IMR-90 (cell line): Measurements from ENCODE around the gene IL6ST.

Experiments used
- BHLHE40 ChIP-seq: fragments of 150-350 bp; IDR thresholded peaks from 2 replicates; pipeline ENCODE4 v1.6.1; 2016; ENCODE audit warnings: mild to moderate bottlenecking, low read depth, low read length
- CEBPB ChIP-seq: IDR thresholded peaks from 2 replicates; pipeline ENCODE4 v1.6.1; 2012; ENCODE audit warnings: low read depth, low read length, improper control_type of control experiment
- FOS ChIP-seq: fragments of 150-350 bp; IDR thresholded peaks from 2 replicates; pipeline ENCODE4 v1.6.1; 2016; ENCODE audit warnings: low read depth, low read length
- MAZ ChIP-seq: IDR thresholded peaks from 2 replicates; pipeline ENCODE4 v1.6.1; 2012; ENCODE audit warnings: low read depth, mild to moderate bottlenecking, low read length, improper control_type of control experiment, moderate library complexity, borderline replicate concordance
- POLR2A ChIP-seq: IDR thresholded peaks from 2 replicates; pipeline ENCODE4 v1.6.1; 2012; ENCODE audit warnings: mild to moderate bottlenecking, low read depth, low read length
- RAD21 ChIP-seq: IDR thresholded peaks from 2 replicates; pipeline ENCODE4 v1.6.1; 2012; ENCODE audit warnings: low read length, improper control_type of control experiment
- SMC3 ChIP-seq: fragments of 150-350 bp; IDR thresholded peaks from 2 replicates; pipeline ENCODE4 v1.6.1; 2016; ENCODE audit warnings: low read depth, mild to moderate bottlenecking, antibody characterized with exemption, low read length, moderate library complexity
- TF ChIP-seq, protein P1 (sequence below): conservative IDR thresholded peaks from 2 replicates; pipeline ENCODE4 v1.5.1; 2012; ENCODE audit warnings: mild to moderate bottlenecking, low read depth, low read length, improper control_type of control experiment
- TF ChIP-seq, protein P2 (sequence below): fragments of 150-350 bp; IDR thresholded peaks from 2 replicates; pipeline ENCODE4 v1.6.1; 2016; ENCODE audit warnings: low read depth, mild to moderate bottlenecking, low read length, moderate library complexity, borderline replicate concordance
- TF ChIP-seq, protein P3 (sequence below): fragments of 150-350 bp; IDR thresholded peaks from 2 replicates; pipeline ENCODE4 v1.6.1; 2017; ENCODE audit warnings: mild to moderate bottlenecking, antibody characterized with exemption, low read length, low read depth

DNA sequence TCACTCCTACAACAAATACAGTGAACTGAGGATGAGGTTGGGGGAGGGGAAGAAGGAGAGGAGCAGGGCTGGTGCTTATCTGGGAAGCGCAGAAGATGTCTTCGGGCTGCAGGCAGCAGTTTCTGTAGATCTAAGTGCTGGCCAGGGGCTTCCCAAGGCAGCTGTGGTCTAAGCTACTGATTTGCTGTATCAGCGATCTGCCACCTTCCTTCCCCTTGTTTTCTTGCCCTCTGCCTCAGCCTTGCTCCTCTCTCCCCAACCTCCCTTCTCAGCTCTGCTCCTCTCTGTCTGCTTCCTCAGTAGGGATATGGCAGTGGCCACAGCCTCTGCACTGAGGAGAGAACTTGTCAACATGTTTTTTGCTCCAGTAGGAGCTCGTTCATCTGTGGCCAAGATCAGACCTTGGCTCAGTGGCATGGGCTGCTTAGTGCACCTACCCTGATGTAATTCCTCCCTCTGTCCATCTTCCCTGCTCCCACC lies 42.8 kb upstream of the IL6ST start:
- TF ChIP-seq POLR2A (no peak), CEBPB (no peak), FOS (no peak), RAD21 (no peak), BHLHE40 (no peak), SMC3 (no peak), MAZ (no peak)
- TF ChIP-seq, protein P1, sequence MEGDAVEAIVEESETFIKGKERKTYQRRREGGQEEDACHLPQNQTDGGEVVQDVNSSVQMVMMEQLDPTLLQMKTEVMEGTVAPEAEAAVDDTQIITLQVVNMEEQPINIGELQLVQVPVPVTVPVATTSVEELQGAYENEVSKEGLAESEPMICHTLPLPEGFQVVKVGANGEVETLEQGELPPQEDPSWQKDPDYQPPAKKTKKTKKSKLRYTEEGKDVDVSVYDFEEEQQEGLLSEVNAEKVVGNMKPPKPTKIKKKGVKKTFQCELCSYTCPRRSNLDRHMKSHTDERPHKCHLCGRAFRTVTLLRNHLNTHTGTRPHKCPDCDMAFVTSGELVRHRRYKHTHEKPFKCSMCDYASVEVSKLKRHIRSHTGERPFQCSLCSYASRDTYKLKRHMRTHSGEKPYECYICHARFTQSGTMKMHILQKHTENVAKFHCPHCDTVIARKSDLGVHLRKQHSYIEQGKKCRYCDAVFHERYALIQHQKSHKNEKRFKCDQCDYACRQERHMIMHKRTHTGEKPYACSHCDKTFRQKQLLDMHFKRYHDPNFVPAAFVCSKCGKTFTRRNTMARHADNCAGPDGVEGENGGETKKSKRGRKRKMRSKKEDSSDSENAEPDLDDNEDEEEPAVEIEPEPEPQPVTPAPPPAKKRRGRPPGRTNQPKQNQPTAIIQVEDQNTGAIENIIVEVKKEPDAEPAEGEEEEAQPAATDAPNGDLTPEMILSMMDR, result no peak
- TF ChIP-seq, protein P2, sequence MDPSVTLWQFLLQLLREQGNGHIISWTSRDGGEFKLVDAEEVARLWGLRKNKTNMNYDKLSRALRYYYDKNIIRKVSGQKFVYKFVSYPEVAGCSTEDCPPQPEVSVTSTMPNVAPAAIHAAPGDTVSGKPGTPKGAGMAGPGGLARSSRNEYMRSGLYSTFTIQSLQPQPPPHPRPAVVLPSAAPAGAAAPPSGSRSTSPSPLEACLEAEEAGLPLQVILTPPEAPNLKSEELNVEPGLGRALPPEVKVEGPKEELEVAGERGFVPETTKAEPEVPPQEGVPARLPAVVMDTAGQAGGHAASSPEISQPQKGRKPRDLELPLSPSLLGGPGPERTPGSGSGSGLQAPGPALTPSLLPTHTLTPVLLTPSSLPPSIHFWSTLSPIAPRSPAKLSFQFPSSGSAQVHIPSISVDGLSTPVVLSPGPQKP, result no peak
- TF ChIP-seq, protein P3, sequence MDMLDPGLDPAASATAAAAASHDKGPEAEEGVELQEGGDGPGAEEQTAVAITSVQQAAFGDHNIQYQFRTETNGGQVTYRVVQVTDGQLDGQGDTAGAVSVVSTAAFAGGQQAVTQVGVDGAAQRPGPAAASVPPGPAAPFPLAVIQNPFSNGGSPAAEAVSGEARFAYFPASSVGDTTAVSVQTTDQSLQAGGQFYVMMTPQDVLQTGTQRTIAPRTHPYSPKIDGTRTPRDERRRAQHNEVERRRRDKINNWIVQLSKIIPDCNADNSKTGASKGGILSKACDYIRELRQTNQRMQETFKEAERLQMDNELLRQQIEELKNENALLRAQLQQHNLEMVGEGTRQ, result no peak
